Dermis blood vessel endothelial cell (primary cell): ENCODE results near the gene CHID1. TPM values are rescaled to one million over a fixed set of nuclear protein-coding genes. Genes with fewer than 3 reads are reported as not detected.

ENCODE experiments used
- DNase-seq: peaks from one replicate; pipeline ENCODE4 v3.0.0; 2010
- total RNA-seq: library from RNA; depleted of rRNA; stranded (reverse); fragments of >200 nt; gene quantifications from 2 replicates; pipeline ENCODE4 v1.2.3, GENCODE V29; 2014

The CHID1 gene
- total RNA-seq, 1 donor from 2014 or later, result 38.1 TPM

DNA sequence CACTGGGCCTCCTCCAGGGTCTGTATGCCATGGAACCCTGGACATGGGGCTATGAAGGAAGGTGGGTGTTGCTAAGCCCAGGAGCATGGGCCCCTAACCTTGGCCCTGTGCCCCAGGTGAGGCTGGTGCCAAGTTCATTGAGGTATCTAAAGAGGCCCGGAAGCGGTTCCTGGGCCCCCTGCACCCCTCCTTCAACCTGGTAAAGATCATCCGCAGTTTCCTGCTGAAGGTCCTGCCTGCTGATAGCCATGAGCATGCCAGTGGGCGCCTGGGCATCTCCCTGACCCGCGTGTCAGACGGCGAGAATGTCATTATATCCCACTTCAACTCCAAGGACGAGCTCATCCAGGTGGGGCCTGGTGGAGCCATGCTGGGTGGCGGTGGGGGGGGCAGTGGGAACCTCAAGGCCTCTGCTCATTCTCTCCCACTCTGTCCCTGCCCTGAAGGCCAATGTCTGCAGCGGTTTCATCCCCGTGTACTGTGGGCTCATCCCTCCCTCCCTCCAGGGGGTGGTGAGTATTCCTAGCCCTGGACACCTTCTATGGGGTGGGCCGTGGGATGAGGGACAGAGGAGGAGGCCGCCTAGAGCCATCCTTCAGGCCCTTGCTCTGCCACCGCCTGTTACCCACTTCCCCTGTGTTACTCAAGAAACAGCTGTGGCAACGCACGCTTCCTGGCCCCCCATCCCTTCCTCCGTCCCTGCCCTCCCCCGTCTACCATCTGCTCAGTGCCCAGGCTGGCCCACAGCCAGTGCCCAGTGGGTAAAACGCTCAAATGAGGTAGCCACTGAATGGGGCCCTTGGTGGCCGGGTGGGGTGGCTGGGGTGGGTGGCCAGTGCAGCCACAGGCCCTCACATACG lies 88.9 kb downstream of the CHID1 start:
- no peak for DNase-seq

DNA sequence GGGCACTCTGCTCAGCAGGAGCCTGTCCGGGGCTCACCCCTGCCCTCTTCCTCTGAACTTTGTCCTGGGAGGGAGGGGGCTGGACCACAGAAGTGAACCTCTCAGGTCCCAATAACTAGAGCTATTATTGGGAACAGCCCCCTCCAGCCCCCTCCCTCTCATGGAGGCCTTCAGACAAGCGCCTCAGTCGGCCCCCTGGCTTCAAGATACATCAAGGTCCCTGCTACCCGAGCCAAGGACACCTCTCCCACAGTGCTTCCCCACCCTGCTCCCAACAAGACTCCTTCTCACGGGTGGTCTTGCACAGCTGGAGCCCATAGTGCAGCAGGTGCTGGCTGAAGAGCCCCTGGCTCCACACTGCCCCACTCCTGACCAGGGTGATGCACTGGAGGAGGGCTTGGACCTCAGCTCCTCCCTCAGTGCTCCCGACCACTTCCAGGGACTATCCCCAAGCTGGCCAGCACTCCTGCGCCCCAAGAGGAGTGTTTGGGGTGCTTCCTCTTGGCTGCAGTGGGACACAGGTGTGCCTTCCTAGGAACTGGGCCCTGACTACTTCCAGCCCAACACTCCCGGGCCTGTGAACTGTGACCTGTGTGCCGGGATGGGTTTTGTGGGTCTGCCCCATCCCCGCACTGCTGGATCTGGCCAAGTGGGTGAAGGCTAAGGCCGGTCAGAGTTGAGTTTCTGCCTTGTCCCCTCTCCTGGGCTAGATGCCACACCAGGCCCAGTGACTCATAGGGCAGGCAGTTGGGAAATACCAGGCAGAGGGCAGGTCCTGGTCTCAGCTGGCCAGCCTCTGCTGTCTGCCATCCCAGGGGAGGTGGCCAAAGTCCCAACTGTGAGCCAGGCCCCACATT lies 89.7 kb downstream of the CHID1 start:
- peak; percentile 50 for DNase-seq

DNA sequence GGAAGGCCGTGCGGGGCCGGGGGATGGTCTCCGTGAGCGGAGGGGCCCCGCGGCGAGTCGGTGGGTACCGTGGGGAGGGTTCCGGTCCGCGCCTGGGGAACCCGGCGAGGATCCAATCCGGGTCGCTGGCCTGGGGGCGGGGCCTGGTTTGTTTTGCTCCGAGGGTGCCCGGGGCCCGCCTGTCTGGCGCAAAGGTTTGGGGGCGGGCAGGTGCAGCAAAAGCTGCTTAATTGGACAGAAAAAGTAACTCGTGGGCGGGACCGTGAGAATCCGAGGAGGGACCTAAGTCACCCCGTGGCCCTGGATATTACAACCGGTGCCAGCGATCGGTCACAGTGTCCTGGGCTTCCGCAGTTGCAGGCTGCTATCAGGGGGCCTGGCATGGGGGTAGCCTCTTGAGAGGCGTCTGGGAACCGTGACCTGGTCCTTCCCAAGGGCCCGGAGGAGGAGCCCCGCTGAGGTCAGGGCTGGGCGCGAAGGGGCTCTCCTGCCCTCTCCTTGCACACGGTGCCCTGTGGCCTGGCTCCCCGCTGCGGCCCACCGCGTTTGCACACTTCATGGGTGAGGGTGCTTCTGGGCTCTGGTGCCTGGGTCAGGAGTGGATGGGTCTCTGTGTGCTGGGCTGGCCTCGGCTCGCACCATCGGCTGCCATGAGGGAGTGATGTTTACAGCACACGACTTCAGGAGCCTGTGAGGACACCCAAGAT lies 90.5 kb downstream of the CHID1 start:
- peak; percentile 85 for DNase-seq

DNA sequence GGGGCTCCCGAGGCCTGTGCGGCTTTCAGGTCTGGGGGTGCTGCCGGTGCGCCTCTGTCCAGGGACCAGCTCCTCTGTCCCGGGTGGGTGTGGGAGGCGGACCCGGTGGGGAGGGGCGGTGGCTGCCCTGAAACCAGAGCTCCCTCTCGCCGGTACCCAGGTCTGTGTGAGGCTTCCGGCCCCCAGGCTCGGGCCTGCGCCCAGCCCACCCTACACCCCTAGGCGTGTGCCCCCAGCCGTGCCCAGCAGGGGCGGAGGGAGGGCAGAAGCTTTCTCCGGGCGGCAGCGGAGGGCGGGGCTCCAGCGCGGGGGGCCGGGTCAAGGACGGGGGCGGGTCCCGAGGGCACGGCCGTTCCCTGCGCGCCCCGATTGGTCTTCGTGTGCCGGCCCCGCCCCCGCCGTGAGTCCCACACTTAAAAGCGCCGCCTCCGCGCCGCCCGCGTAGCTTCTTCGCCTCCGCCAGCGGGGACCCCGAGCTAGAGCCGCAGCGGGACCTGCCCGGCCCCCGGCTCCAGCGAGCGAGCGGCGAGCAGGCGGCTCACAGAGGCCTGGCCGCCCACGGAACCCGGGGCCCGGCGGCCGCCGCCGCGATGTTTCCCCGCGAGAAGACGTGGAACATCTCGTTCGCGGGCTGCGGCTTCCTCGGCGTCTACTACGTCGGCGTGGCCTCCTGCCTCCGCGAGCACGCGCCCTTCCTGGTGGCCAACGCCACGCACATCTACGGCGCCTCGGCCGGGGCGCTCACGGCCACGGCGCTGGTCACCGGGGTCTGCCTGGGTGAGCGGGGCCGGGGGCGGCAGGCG lies 91.3 kb downstream of the CHID1 start:
- peak; percentile 91 for DNase-seq

DNA sequence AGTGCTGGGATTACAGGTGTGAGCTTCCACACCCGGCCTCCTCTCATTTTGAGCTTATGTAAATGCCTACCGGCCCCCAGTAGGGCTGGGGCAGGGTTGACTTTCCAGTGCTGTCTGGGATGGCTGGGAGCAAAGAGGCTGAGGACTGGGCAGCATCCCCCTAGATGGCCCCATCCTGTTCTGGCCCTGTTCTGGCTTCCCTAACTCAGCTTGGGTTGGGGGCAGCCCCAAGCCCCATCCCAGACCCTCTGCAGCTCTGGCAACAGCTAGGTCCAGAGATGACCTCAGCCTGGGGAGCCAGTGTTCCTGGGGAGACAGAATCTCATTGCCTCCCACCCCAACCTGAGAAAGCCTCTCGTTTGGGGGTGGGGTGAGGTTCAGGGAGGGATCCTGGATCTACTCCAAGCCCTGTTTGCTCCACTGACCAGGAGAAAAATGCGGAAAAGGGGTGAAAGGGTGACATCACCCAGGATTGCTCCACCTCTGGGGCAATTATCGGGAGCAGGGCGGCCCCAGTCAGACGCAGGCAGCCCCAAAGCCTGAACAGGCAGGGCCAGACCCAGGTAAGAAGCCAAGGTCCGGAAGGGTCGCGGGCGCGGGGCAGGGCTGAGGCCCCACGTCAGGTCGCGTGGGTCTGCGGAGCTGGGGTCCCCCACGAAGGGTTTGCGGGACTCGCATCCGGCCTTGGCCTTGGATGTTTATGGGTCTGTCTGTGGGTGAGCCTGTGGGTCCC lies 92.0 kb downstream of the CHID1 start, which contains the start of gene PNPLA2:
Gene PNPLA2, plus strand, starts transcription at position 519 of the 733 bp plus-strand sequence. CDS start 805 bp downstream, outside the sequence.
- DNase-seq, result no peak

Other genes starting within 250 kb of the CHID1 start
- gene DEAF1, start 215.6 kb downstream of the CHID1 start, total RNA-seq, result 36.8 and 40.8 TPM in 2 replicates
- 10.7 and 12.4 TPM in 2 replicates for gene TMEM80, start 215.0 kb downstream of the CHID1 start, total RNA-seq
- 2.7 and 3.1 TPM in 2 replicates for gene EPS8L2, start 204.6 kb downstream of the CHID1 start, total RNA-seq
- gene TALDO1, start 163.3 kb downstream of the CHID1 start, total RNA-seq, result 115 and 149 TPM in 2 replicates
- 19.6 and 23.4 TPM in 2 replicates for gene GATD1, start 133.3 kb downstream of the CHID1 start, total RNA-seq
- 0.14 and 0.17 TPM in 2 replicates for gene CEND1, start 120.7 kb downstream of the CHID1 start, total RNA-seq
- gene SLC25A22, start 112.5 kb downstream of the CHID1 start, total RNA-seq, result 7.1 and 13.6 TPM in 2 replicates
- 7.8 and 12.1 TPM in 2 replicates for gene PIDD1, start 105.6 kb downstream of the CHID1 start, total RNA-seq
- 199 and 232 TPM in 2 replicates for gene RPLP2, start 100.8 kb downstream of the CHID1 start, total RNA-seq
- gene PNPLA2, start 91.9 kb downstream of the CHID1 start, total RNA-seq, result 41.4 and 76.9 TPM in 2 replicates
- 27.5 and 29.8 TPM in 2 replicates for gene CRACR2B, start 82.9 kb downstream of the CHID1 start, total RNA-seq
- 700 and 712 TPM in 2 replicates for gene CD151, start 77.9 kb downstream of the CHID1 start, total RNA-seq
- gene POLR2L, start 68.3 kb downstream of the CHID1 start, total RNA-seq, result 81.9 and 193 TPM in 2 replicates
- 167 and 179 TPM in 2 replicates for gene TSPAN4, start 68.0 kb downstream of the CHID1 start, total RNA-seq
- 51.1 and 57.9 TPM in 2 replicates for gene AP2A2, start 15.1 kb upstream of the CHID1 start, total RNA-seq
- gene MUC6, start 125.9 kb upstream of the CHID1 start, total RNA-seq, result not detected in 2 replicates
- gene MUC2, start 164.1 kb upstream of the CHID1 start, total RNA-seq, result not detected in 2 replicates
- gene MUC5AC, start 247.1 kb upstream of the CHID1 start, total RNA-seq, result not detected in 2 replicates